Neural progenitor cell (in vitro differentiated cells): ENCODE results near the gene ZNF516.

Experiments
- CTCF ChIP-seq: fragments of 200-600 bp; sonication (generic); IDR thresholded peaks from 2 replicates; pipeline ENCODE4 v1.5.1; 2017; ENCODE audit warnings: antibody characterized with exemption, mild to moderate bottlenecking
- EZH2phosphoT487 ChIP-seq: fragments of 200-600 bp; sonication (generic); IDR thresholded peaks from 2 replicates; pipeline ENCODE4 v1.6.1; 2017; ENCODE audit warnings: antibody characterized with exemption

DNA sequence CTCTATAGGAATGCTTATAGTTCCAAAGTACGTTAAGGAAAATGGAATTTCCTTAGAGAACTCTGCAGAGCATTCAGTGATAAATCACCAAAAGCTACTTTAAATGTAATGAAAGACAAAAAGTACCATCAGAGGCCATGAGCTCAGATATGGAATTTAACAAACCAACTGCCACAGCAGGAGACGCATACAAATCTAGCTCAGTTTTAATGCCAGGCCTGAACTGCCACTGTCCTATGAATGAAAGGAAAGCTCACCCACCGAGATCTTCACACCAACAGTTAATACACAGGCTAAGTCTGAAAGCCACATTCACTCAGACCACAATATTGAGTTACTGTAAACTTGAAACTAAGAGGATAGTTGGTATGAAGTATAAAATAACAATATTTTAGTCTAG is 126.8 kb downstream of the ZNF516 start:
- TF ChIP-seq CTCF (no peak), EZH2phosphoT487 (no peak)
